Measurements from ENCODE around the gene ACADL. TPM values are rescaled to one million over a fixed set of nuclear protein-coding genes. Genes with fewer than 3 reads are reported as not detected.

The ACADL gene
- total and polyA plus RNA-seq, 4 donors: 1.9 to 22.3 (median 15.2) TPM

- Histone ChIP-seq H3K4me1 (ENCODE audit: control insufficient read depth in 4 of 4, insufficient read depth in 4 of 4, low read length in 3 of 4) (peaks cover 0 to 35% (median 22%) of the 10 kb centered on the region in 4 donors), H3K27me3 (ENCODE audit: control insufficient read depth in 4 of 4, insufficient read depth in 4 of 4, low read length in 3 of 4) (no peaks in the 10 kb centered on the region), H3K36me3 (ENCODE audit: control insufficient read depth in 4 of 4, insufficient read depth in 3 of 4, low read depth in 1 of 4, low read length in 3 of 4) (no peaks in the 10 kb centered on the region), H3K27ac (ENCODE audit: low read depth in 1 of 2, low read length in 2 of 2) (peak overlapping the region; percentile 100), H3K9ac (ENCODE audit: low read depth in 1 of 2, low read length in 2 of 2) (peak overlapping the region; percentile 85 to 98), H3K4me3 (ENCODE audit: low read depth in 1 of 3, low read length in 3 of 3) (peak overlapping the region; percentile 70 to 98 (median 75)), H3K9me3 (ENCODE audit: control insufficient read depth in 4 of 4, low read length in 3 of 4) (no peaks in the 10 kb centered on the region)
- under 1% methylated on average over 64 of the region's 64 CpGs for WGBS
- TF ChIP-seq SP1 (IDR thresholded peaks at IDR 0.05) (peak; percentile 8), REST (IDR thresholded peaks at IDR 0.05) (peak; percentile 55), RXRA (IDR thresholded peaks at IDR 0.05) (no peak), GABPA (IDR thresholded peaks at IDR 0.05 in 1 of 2, conservative IDR thresholded peaks at IDR 0.05 in 1 of 2) (no peak), YY1 (IDR thresholded peaks at IDR 0.05) (no peak), HNF4A (conservative IDR thresholded peaks at IDR 0.05) (no peak), EGR1 (IDR thresholded peaks at IDR 0.05; ENCODE audit: low read depth in 2 of 2) (no peak), FOXA1 (IDR thresholded peaks at IDR 0.05) (no peak), FOXA2 (IDR thresholded peaks at IDR 0.05) (no peak), JUND (IDR thresholded peaks at IDR 0.05) (peak; percentile 3 to 54), TAF1 (conservative IDR thresholded peaks at IDR 0.05) (peak; percentile 42), RAD21 (IDR thresholded peaks at IDR 0.05) (no peak), NR2F2 (IDR thresholded peaks at IDR 0.05) (no peak), HNF4G (IDR thresholded peaks at IDR 0.05) (no peak), ZBTB33 (IDR thresholded peaks at IDR 0.05) (no peak), CTCF (IDR thresholded peaks at IDR 0.05; ENCODE audit: low read depth, low read length, missing input control) (no peak), MAX (IDR thresholded peaks at IDR 0.05) (no peak)
- TF ChIP-seq, protein P1, sequence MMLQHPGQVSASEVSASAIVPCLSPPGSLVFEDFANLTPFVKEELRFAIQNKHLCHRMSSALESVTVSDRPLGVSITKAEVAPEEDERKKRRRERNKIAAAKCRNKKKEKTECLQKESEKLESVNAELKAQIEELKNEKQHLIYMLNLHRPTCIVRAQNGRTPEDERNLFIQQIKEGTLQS (IDR thresholded peaks at IDR 0.05): peak; percentile 86
- peak; percentile 97 for DNase-seq (ENCODE audit: low spot score)
Observed at GRCh38 chr2:210170446-210171303, 54.6 kb downstream of the ACADL start.
